A549 (cell line): Measurements from ENCODE around the gene WNT7A. TPM values are rescaled to one million over a fixed set of nuclear protein-coding genes. Genes with fewer than 3 reads are reported as not detected.

Experiments used
- ATAC-seq, 2 experiments: fragments of 200-7000 bp in 1 of 2; fragments of >200 bp in 1 of 2; cut with Nextera tagmentation in 1 of 2; cut with Tn5 transposase in 1 of 2; 3 replicates each; pipeline versions ENCODE4 v1.8.0 to v1.9.1; 2018 to 2020; ENCODE audit warnings: mild to moderate bottlenecking in 1 of 2, moderate library complexity in 1 of 2
- CTCF ChIA-PET: fragments of 300-600 bp; sonication (Branson Sonifier 250); formaldehyde crosslinking; extraction: SDS; loops from one replicate; lab custom pipeline; 2021; ENCODE audit warnings: antibody characterized with exemption, inconsistent platforms; lab: Yijun Ruan, JAX
- POLR2A ChIA-PET: fragments of 350-600 bp; formaldehyde crosslinking; extraction: SDS; loops from one replicate; lab custom pipeline; 2021; ENCODE audit warnings: antibody characterized with exemption, inconsistent platforms; lab: Yijun Ruan, JAX
- DNase-seq, 2 experiments: peaks; one replicate each; pipeline versions ENCODE4 v3.0.0 to v3.0.0-alpha.2; 2011 to 2016; ENCODE audit warnings: low read depth in 1 of 2, low spot score in 1 of 2
- FAIRE-seq: peaks from 2 replicates; lab custom pipeline; 2011; peaks lifted over from hg19 to GRCh38; lab: Jason Lieb, UNC
- H3K27ac ChIP-seq, 2 experiments: fragments of >200 bp; sonication (Bioruptor Twin); formaldehyde crosslinking; 3 replicates each; pipeline ENCODE4 v1.5.1; 2016 to 2017
- H3K4me1 ChIP-seq: fragments of >200 bp; sonication (Bioruptor Twin); formaldehyde crosslinking; 3 replicates; pipeline ENCODE4 v1.6.1; 2016
- H3K4me2 ChIP-seq: fragments of >200 bp; sonication (Bioruptor Twin); formaldehyde crosslinking; 3 replicates; pipeline ENCODE4 v1.6.1; 2016
- H3K4me3 ChIP-seq: fragments of >200 bp; sonication (Bioruptor Twin); formaldehyde crosslinking; 3 replicates; pipeline ENCODE4 v1.5.1; 2016
- H3K9me3 ChIP-seq: fragments of >200 bp; sonication (Bioruptor Twin); formaldehyde crosslinking; 3 replicates; pipeline ENCODE4 v1.6.1; 2016
- BHLHE40 ChIP-seq: IDR thresholded peaks from 2 replicates; pipeline ENCODE4 v1.6.1; 2012; ENCODE audit warnings: low read depth, low read length, inconsistent platforms
- CHD2 ChIP-seq: fragments of 150-350 bp; IDR thresholded peaks from 2 replicates; pipeline ENCODE4 v1.6.1; 2014; ENCODE audit warnings: low read length; ENCODE audit not compliant: partially characterized antibody
- EHF ChIP-seq: fragments of 250-450 bp; sonication (Bioruptor Pico); IDR thresholded peaks from 2 replicates; pipeline ENCODE4 v1.5.0; 2020; ENCODE audit warnings: mild to moderate bottlenecking
- ELK1 ChIP-seq: fragments of 150-350 bp; IDR thresholded peaks from 2 replicates; pipeline ENCODE4 v1.6.1; 2014; ENCODE audit warnings: low read depth, mild to moderate bottlenecking, low read length
- ESRRA ChIP-seq: fragments of 150-350 bp; IDR thresholded peaks from 2 replicates; pipeline ENCODE4 v1.6.1; 2014; ENCODE audit warnings: mild to moderate bottlenecking, low read length, borderline replicate concordance
- FOXS1 ChIP-seq: fragments of 250-450 bp; sonication (Bioruptor Pico); IDR thresholded peaks from 2 replicates; pipeline ENCODE4 v1.5.0; 2020; ENCODE audit warnings: mild to moderate bottlenecking, moderate library complexity
- HDAC2 ChIP-seq: fragments of 200-600 bp; sonication (generic); IDR thresholded peaks from 2 replicates; pipeline ENCODE4 v1.6.1; 2016
- JUN ChIP-seq, 2 experiments: fragments of >200 bp; sonication (Bioruptor Twin); formaldehyde crosslinking; IDR thresholded peaks; 2 replicates in 1 of 2; 3 replicates in 1 of 2; pipeline ENCODE4 v1.6.1; 2016 to 2017
- KDM5A ChIP-seq: fragments of 200-600 bp; sonication (generic); IDR thresholded peaks from 2 replicates; pipeline ENCODE4 v1.6.1; 2016; ENCODE audit warnings: antibody characterized with exemption, mild to moderate bottlenecking
- PBX3 ChIP-seq: IDR thresholded peaks from 2 replicates; pipeline ENCODE4 v1.6.1; 2012
- POLR2AphosphoS2 ChIP-seq: conservative IDR thresholded peaks from 2 replicates; pipeline ENCODE4 v1.6.1; 2012; ENCODE audit warnings: low read length, improper control_type of control experiment, inconsistent platforms
- RARB ChIP-seq: fragments of 250-450 bp; sonication (Bioruptor Pico); IDR thresholded peaks from 2 replicates; pipeline ENCODE4 v1.8.0; 2021; ENCODE audit warnings: mild to moderate bottlenecking, moderate library complexity
- RFX5 ChIP-seq: fragments of 450-650 bp; IDR thresholded peaks from 2 replicates; pipeline ENCODE4 v1.7.1; 2014; ENCODE audit warnings: antibody characterized with exemption, mild to moderate bottlenecking, moderate library complexity
- SREBF2 ChIP-seq: fragments of 450-650 bp; IDR thresholded peaks from 2 replicates; pipeline ENCODE4 v1.6.1; 2014; ENCODE audit warnings: mild to moderate bottlenecking, moderate library complexity
- ZC3H11A ChIP-seq: fragments of 450-650 bp; IDR thresholded peaks from 2 replicates; pipeline ENCODE4 v1.6.1; 2014; ENCODE audit warnings: antibody characterized with exemption, mild to moderate bottlenecking
- ZFP36 ChIP-seq: fragments of 450-650 bp; IDR thresholded peaks from 2 replicates; pipeline ENCODE4 v1.6.1; 2014; ENCODE audit warnings: borderline replicate concordance; ENCODE audit not compliant: partially characterized antibody
- WGBS: methylation state at CpG from one replicate; pipeline ENCODE4 v1.1.6; 2017; ENCODE audit errors: missing lambda C conversion rate; 5-methylcytosine and 5-hydroxymethylcytosine counted together
- polyA plus RNA-seq, 4 experiments: library from polyadenylated mRNA; depleted of rRNA in 3 of 4; stranded (reverse); fragments of >200 nt; fragmentation: RNase III in 1 of 4; extraction: RNeasy Plus Mini Kit Qiagen cat#74134 plus additional on column Dnase treatment in 1 of 4; gene quantifications; 2 replicates in 3 of 4; 3 replicates in 1 of 4; pipeline ENCODE4 v1.2.3, GENCODE V29; 2011 to 2017

The WNT7A gene
- polyA plus RNA-seq, 2 of the 4 experiments (the other 2 are of a cell fraction): 0.03 TPM

GRCh38 chr3:13783476-13783875, 96.4 kb downstream of the WNT7A start:
- no peak for TF ChIP-seq RARB (CRISPR knock-in tag)
- DNase-seq (no peak), FAIRE-seq (no peak), ATAC-seq (no peak)
- Histone ChIP-seq H3K4me1 (no peaks in the 10 kb centered on the region), H3K9me3 (no peaks in the 10 kb centered on the region), H3K27ac (no peak overlapping the region), H3K4me2 (no peak overlapping the region), H3K4me3 (no peak overlapping the region)
- 36% methylated on average over 8 of the region's 8 CpGs for WGBS
- CTCF ChIA-PET: interaction anchor here (1.7 kb wide), 1 partner anchor 11 kb away, joined by 4 read pairs; no protein-coding TSS in a partner anchor
- POLR2A ChIA-PET: no interaction called here

GRCh38 chr3:13782501-13782900, 97.4 kb downstream of the WNT7A start:
- Histone ChIP-seq H3K9me3 (no peaks in the 10 kb centered on the region), H3K4me2 (no peak overlapping the region), H3K4me1 (no peaks in the 10 kb centered on the region), H3K4me3 (no peak overlapping the region), H3K27ac (no peak overlapping the region)
- ATAC-seq: peak in 1 of 2 experiments; percentile 34; a peak in 2 of 6 replicates
- POLR2A ChIA-PET: no interaction called here
- TF ChIP-seq ESRRA (no peak), SREBF2 (no peak), EHF (CRISPR knock-in tag) (no peak), BHLHE40 (no peak), FOXS1 (no peak), PBX3 (no peak), KDM5A (no peak)
- CTCF ChIA-PET: no interaction called here
- 48% methylated on average over 11 of the region's 11 CpGs for WGBS
- FAIRE-seq: no peak
- no peak for DNase-seq

GRCh38 chr3:13781417-13781816, 98.5 kb downstream of the WNT7A start:
- CTCF ChIA-PET: interaction anchor here (0.7 kb wide), 1 partner anchor 254 kb away, joined by 3 read pairs; no protein-coding TSS in a partner anchor
- no peak overlapping the region for H3K27ac ChIP-seq
- POLR2A ChIA-PET: no interaction called here
- WGBS: 45% methylated on average over 5 of the region's 5 CpGs
- DNase-seq (no peak), ATAC-seq (no peak), FAIRE-seq (no peak)
- H3K4me3 ChIP-seq: no peak overlapping the region
- no peak overlapping the region for H3K4me2 ChIP-seq
- no peak for TF ChIP-seq SREBF2
- TF ChIP-seq ZFP36: no peak
- no peak for TF ChIP-seq RFX5
- no peak for TF ChIP-seq ELK1
- TF ChIP-seq HDAC2: no peak
- TF ChIP-seq CHD2: no peak
- H3K4me1 ChIP-seq: no peaks in the 10 kb centered on the region
- H3K9me3 ChIP-seq: no peaks in the 10 kb centered on the region

- ChIA-PET POLR2A (no interaction called here), CTCF (no interaction called here)
- H3K4me1 ChIP-seq: no peaks in the 10 kb centered on the region
- TF ChIP-seq JUN (IDR thresholded peaks at IDR 0.05): no peak
- no peak for TF ChIP-seq ZC3H11A
- no peak for TF ChIP-seq CHD2
- TF ChIP-seq FOXS1: no peak
- TF ChIP-seq POLR2AphosphoS2: no peak
- DNase-seq (no peak), ATAC-seq (no peak), FAIRE-seq (no peak)
- H3K27ac ChIP-seq: no peak overlapping the region
- no peak overlapping the region for H3K4me2 ChIP-seq
- no peak overlapping the region for H3K4me3 ChIP-seq
- 18% methylated on average over 10 of the region's 11 CpGs for WGBS
- no peaks in the 10 kb centered on the region for H3K9me3 ChIP-seq
Measured at GRCh38 chr3:13780432-13781176, 99.3 kb downstream of the WNT7A start.
